Esophagus mucosa (tissue), 1 donor: ENCODE results near the gene ADD1. TPM values are rescaled to one million over a fixed set of nuclear protein-coding genes. Genes with fewer than 3 reads are reported as not detected.

ENCODE experiments used
- ATAC-seq: fragments of 200-7000 bp; cut with Tn5 transposase; one replicate; pipeline ENCODE4 v1.9.1; 2020
- total RNA-seq: library from RNA; stranded (reverse); gene quantifications from one replicate; pipeline ENCODE4 v1.2.4, GENCODE V29; 2023
- donor health status: DM: yes; HTN: yes; CAD: no.

The ADD1 gene
- total RNA-seq, 1 donor from 2014 or later, result 133 TPM

GRCh38 chr4:2805712-2806389, 37.8 kb upstream of the ADD1 start:
- peak; percentile 59 for ATAC-seq

- no peak for ATAC-seq
Observed at GRCh38 chr4:2806390-2807355, 37.0 kb upstream of the ADD1 start.

- ATAC-seq, result peak; percentile 7
Observed at GRCh38 chr4:2807571-2807970, 36.1 kb upstream of the ADD1 start.

GRCh38 chr4:2808001-2808400, 35.6 kb upstream of the ADD1 start:
- ATAC-seq, result no peak

GRCh38 chr4:2809610-2810180, 33.9 kb upstream of the ADD1 start:
- no peak for ATAC-seq

GRCh38 chr4:2810388-2810787, 33.3 kb upstream of the ADD1 start:
- ATAC-seq, result no peak

GRCh38 chr4:2811830-2812611, 31.6 kb upstream of the ADD1 start:
- peak; percentile 44 for ATAC-seq

GRCh38 chr4:2812612-2813354, 30.9 kb upstream of the ADD1 start:
- ATAC-seq, result no peak

- peak; percentile 2 for ATAC-seq
Observed at GRCh38 chr4:2813446-2814405, 29.9 kb upstream of the ADD1 start.

- ATAC-seq, result no peak
Observed at GRCh38 chr4:2814627-2815270, 28.9 kb upstream of the ADD1 start.

- no peak for ATAC-seq
Observed at GRCh38 chr4:2816401-2816954, 27.2 kb upstream of the ADD1 start.

- ATAC-seq, result no peak
Observed at GRCh38 chr4:2817137-2817536, 26.5 kb upstream of the ADD1 start.

GRCh38 chr4:2817701-2818350, 25.8 kb upstream of the ADD1 start:
- ATAC-seq, result peak; percentile 56

- ATAC-seq, result peak; percentile 1
Observed at GRCh38 chr4:2818351-2818939, 25.2 kb upstream of the ADD1 start.

- ATAC-seq, result no peak
Observed at GRCh38 chr4:2819244-2820215, 24.1 kb upstream of the ADD1 start.

GRCh38 chr4:2820216-2820982, 23.2 kb upstream of the ADD1 start:
- no peak for ATAC-seq
